ENCODE results near the gene GINS3.

- TF ChIP-seq CTCF (IDR thresholded peaks at IDR 0.05; ENCODE audit: low read depth, low read length, missing input control) = no peak
- no peak for TF ChIP-seq MAX (IDR thresholded peaks at IDR 0.05)
- no peak for TF ChIP-seq JUND (IDR thresholded peaks at IDR 0.05)
- TF ChIP-seq REST (IDR thresholded peaks at IDR 0.05) = no peak
- TF ChIP-seq GABPA (IDR thresholded peaks at IDR 0.05 in 1 of 2, conservative IDR thresholded peaks at IDR 0.05 in 1 of 2) = no peak
- TF ChIP-seq ZBTB33 (IDR thresholded peaks at IDR 0.05) = no peak
- TF ChIP-seq NR2F2 (IDR thresholded peaks at IDR 0.05) = no peak
- no peak for TF ChIP-seq EGR1 (IDR thresholded peaks at IDR 0.05; ENCODE audit: low read depth in 2 of 2)
- TF ChIP-seq TAF1 (conservative IDR thresholded peaks at IDR 0.05) = no peak
- TF ChIP-seq YY1 (IDR thresholded peaks at IDR 0.05) = no peak
- no peak for TF ChIP-seq RAD21 (IDR thresholded peaks at IDR 0.05)
- no peak for TF ChIP-seq FOXA1 (IDR thresholded peaks at IDR 0.05)
- no peak for TF ChIP-seq ATF3 (IDR thresholded peaks at IDR 0.05)
These were observed 48.7 kb upstream of the GINS3 start for GRCh38 chr16:58343562-58343961.
